Psoas muscle (tissue), 8 donors: Measurements from ENCODE around the gene KCNIP3. TPM values are rescaled to one million over a fixed set of nuclear protein-coding genes. Genes with fewer than 3 reads are reported as not detected.

ENCODE experiments used
- ATAC-seq, 4 donors: fragments of 200-7000 bp; cut with Tn5 transposase; one replicate each; pipeline ENCODE4 v1.9.1; 2020; ENCODE audit warnings: moderate library complexity in 3 of 4, mild to moderate bottlenecking in 2 of 4
- DNase-seq, 2 donors: peaks; one replicate each; pipeline ENCODE4 v3.0.0-alpha.2; 2020
- H3K27ac ChIP-seq: fragments of 200-600 bp; one replicate; pipeline ENCODE4 v1.8.0; 2022
- H3K27me3 ChIP-seq, 3 donors: fragments of 200-600 bp in 1 of 3; one replicate each; pipeline versions ENCODE4 v1.6.1 to v1.8.0; 2013 to 2022; ENCODE audit warnings: low read length in 2 of 3, mild to moderate bottlenecking in 2 of 3, moderate library complexity in 1 of 3; ENCODE audit not compliant: insufficient read depth in 3 of 3
- H3K36me3 ChIP-seq, 2 donors: fragments of 200-600 bp in 1 of 2; one replicate each; pipeline versions ENCODE4 v1.6.1 to v1.8.0; 2013 to 2022; ENCODE audit warnings: low read depth in 1 of 2, mild to moderate bottlenecking in 1 of 2, moderate library complexity in 1 of 2; ENCODE audit not compliant: insufficient read depth in 1 of 2
- H3K4me1 ChIP-seq: fragments of 200-600 bp; one replicate; pipeline ENCODE4 v1.8.0; 2022
- H3K4me3 ChIP-seq: fragments of 200-600 bp; one replicate; pipeline ENCODE4 v1.8.0; 2022; ENCODE audit warnings: mild to moderate bottlenecking
- H3K9me3 ChIP-seq: fragments of 200-600 bp; one replicate; pipeline ENCODE4 v1.8.0; 2022
- CTCF ChIP-seq: fragments of 200-600 bp; IDR thresholded peaks from one replicate; pipeline ENCODE4 v1.8.0; 2022; ENCODE audit warnings: antibody characterized with exemption
- WGBS, 3 donors: extraction: QIAGEN DNeasy Blood & Tissue Kit; methylation state at CpG; one replicate each; pipeline versions ENCODE4 v1.1.6 to v1.1.7; 2013; 5-methylcytosine and 5-hydroxymethylcytosine counted together
- intact Hi-C, 2 donors: fragments of 100-400 bp; cut with DNase I; formaldehyde crosslinking; loops; one replicate each; pipeline versions ENCODE4 v1.11.0 to v1.14.2; 2022
- polyA plus RNA-seq, 3 donors: library from polyadenylated mRNA; stranded (reverse); fragments of 200-250 nt; gene quantifications; one replicate each; pipeline ENCODE4 v1.2.3, GENCODE V29; 2013
- total RNA-seq, 4 donors: library from RNA; stranded (reverse); fragmentation: NEBNext Ultra II Directional in 2 of 4; extraction: Animal tissue kit (Norgen Biotek cat#: 25700) in 2 of 4; gene quantifications; one replicate each; pipeline versions ENCODE4 v1.2.1 to v1.2.4, GENCODE V29; 2021 to 2023
- donor health status: healthy with polysubstance abuse.
- donor health status: DM: no; HTN: no; CAD: no; lungs with moderate emphysema.
- donor health status: Bipolar disorder and iron deficiency.
- donor health status: healthy.
- donor health status: DM: yes; HTN: yes; CAD: no.
- donor health status: DM: no; HTN: no; CAD: no.
- donor health status: DM: no; HTN: no; CAD: no.
- donor health status: DM: yes; HTN: yes; CAD: no.

KCNIP3 gene
- total and polyA plus RNA-seq, 7 donors: 0.93 to 2.0 (median 1.3) TPM

DNA sequence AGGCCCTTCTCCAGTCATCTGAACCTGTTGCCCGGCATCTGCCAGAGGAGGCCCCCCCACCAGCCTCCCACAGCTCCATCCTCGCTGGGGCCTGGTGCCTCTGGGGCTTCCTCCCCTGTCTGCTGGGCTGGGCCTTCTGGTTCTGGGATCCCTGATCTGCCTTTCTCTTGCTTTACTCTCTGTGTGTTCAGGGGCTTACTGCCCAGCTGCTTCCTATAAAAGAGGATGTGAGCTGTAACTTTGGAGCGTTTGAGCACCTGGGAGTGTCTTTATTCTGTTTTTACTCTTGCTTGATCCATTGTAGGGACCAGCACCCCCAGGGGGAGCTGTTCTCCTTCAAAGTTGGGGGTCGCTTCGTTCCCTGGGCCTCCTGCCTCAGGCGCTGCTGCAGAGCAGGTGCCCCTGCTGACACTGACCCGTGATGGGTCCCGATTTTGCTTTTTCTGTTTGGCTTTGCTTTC, 82.3 kb downstream of the KCNIP3 start:
- Histone ChIP-seq H3K36me3 (no peaks in the 10 kb centered on the region), H3K4me3 (no peak overlapping the region), H3K9me3 (no peaks in the 10 kb centered on the region), H3K4me1 (no peaks in the 10 kb centered on the region), H3K27me3 (peaks cover 0 to 9% (median 8%) of the 10 kb centered on the region in 3 donors), H3K27ac (no peak overlapping the region)
- TF ChIP-seq CTCF: no peak
- ATAC-seq: no peak
- WGBS, 3 donors: 34 to 45% (median 38%) methylated on average over 7 to 8 of the region's 8 CpGs
- intact Hi-C loops: no loop called here
- DNase-seq: no peak

DNA sequence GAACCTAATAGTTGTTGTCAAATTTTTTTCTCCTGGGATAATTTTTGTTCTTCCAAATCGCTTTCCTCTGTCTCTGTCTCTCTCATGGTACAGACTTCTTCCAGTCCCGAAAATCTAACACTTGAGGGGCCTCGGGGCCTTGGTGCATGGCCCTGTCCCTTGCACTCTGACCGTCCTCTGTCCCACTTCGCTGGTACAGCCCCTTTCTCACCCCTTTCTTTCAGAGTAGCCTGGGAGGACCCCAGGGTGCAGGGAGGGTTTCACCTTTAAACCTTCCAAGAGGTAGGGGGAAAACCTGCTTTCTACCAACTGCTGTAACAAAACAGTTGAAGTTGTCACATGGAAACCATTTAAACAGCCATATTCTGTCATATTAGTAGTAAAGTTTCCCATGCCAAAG, 83.1 kb downstream of the KCNIP3 start:
- Histone ChIP-seq H3K9me3 (no peaks in the 10 kb centered on the region), H3K27ac (no peak overlapping the region), H3K4me3 (no peak overlapping the region), H3K27me3 (peaks cover 0 to 15% (median 11%) of the 10 kb centered on the region in 3 donors), H3K4me1 (no peaks in the 10 kb centered on the region), H3K36me3 (no peaks in the 10 kb centered on the region)
- intact Hi-C loops: no loop called here
- TF ChIP-seq CTCF: no peak
- ATAC-seq (no peak), DNase-seq (no peak)
- WGBS, 3 donors: 84 to 91% (median 90%) methylated on average over 5 of the region's 5 CpGs

DNA sequence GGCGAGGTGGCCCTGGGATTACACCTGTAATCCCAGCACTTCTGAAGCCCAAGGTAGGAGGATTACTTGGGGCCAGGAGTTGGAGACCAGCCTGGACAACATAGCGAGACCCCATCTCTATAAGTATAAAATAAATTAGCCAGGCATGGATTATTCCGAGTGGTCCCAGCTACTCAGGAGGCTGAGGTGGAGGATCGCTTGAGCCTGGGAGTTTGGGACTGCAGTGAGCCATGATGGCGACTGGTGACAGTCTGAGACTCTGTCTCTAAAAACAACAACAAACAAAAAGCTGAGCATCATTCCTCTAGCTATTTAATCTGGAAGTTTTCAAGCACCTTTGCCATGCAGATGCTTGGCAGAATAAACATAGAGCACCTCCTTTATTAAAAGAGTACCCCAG, 83.6 kb downstream of the KCNIP3 start:
- Histone ChIP-seq H3K27me3 (peaks cover 0 to 15% (median 11%) of the 10 kb centered on the region in 3 donors), H3K27ac (no peak overlapping the region), H3K4me3 (no peak overlapping the region), H3K4me1 (no peaks in the 10 kb centered on the region), H3K36me3 (no peaks in the 10 kb centered on the region), H3K9me3 (no peaks in the 10 kb centered on the region)
- ATAC-seq (no peak), DNase-seq (no peak)
- no peak for TF ChIP-seq CTCF
- 92 to 95% (median 92%) methylated on average over 5 of the region's 5 CpGs for WGBS, 3 donors
- intact Hi-C loops: no loop called here

- Histone ChIP-seq H3K9me3 (no peaks in the 10 kb centered on the region), H3K27ac (no peak overlapping the region), H3K4me1 (no peaks in the 10 kb centered on the region), H3K36me3 (no peaks in the 10 kb centered on the region), H3K4me3 (no peak overlapping the region), H3K27me3 (peaks cover 0 to 15% (median 11%) of the 10 kb centered on the region in 3 donors)
- TF ChIP-seq CTCF: no peak
- DNase-seq: no peak
- intact Hi-C loops: no loop called here
- 82 to 90% (median 82%) methylated on average over 22 of the region's 22 CpGs for WGBS, 3 donors
- ATAC-seq: no peak
Observed at GRCh38 chr2:95381212-95382191, 84.4 kb downstream of the KCNIP3 start.
